Right lung (tissue), 5 donors: ENCODE results near the gene HOXA11. TPM values are rescaled to one million over a fixed set of nuclear protein-coding genes. Genes with fewer than 3 reads are reported as not detected.

Experiments used
- DNase-seq, 2 donors: peaks; one replicate each; pipeline ENCODE4 v3.0.0-alpha.2; 2013
- polyA plus RNA-seq, 5 donors: library from polyadenylated mRNA; unstranded; fragments of 120-200 nt; gene quantifications; one replicate each; pipeline versions ENCODE4 v1.2.1 to v1.2.3, GENCODE V29; 2013; ENCODE audit warnings: inconsistent platforms in 1 of 5, low replicate concordance in 1 of 5; ENCODE audit not compliant: insufficient read length in 5 of 5, insufficient read depth in 1 of 5

The HOXA11 gene
- polyA plus RNA-seq, 5 donors: 0.19 to 0.35 TPM; not detected in 3

- DNase-seq: no peak
Measured at GRCh38 chr7:27181795-27182275, 3.2 kb downstream of the HOXA11 start.

GRCh38 chr7:27180431-27181420 lies 4.3 kb downstream of the HOXA11 start:
- DNase-seq: no peak

- DNase-seq: peak; percentile 69 to 71
Measured at GRCh38 chr7:27179503-27180430, 5.3 kb downstream of the HOXA11 start.

DNA sequence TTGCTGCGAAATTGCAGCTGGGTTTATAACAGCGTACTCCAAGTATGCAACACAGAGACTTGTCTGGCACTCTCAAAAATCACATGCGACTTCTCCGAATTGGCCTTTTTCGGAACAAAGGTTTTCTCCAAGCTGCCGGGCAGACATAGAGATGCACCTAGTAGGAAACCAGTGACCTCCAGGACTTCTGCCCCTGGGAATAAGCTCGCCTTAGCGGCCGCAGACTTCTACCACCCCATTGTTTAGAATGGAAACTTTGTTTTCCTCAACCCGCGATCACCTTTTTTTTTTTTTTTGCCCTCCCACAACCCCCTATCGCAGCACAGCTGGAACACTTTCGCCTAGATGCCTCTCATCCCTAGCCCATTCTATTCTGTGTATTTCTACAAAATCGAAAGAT lies 6.0 kb downstream of the HOXA11 start:
- no peak for DNase-seq

- DNase-seq: no peak
Measured at GRCh38 chr7:27178366-27178765, 6.7 kb downstream of the HOXA11 start.

- no peak for DNase-seq
Measured at GRCh38 chr7:27177795-27178320, 7.2 kb downstream of the HOXA11 start.

DNA sequence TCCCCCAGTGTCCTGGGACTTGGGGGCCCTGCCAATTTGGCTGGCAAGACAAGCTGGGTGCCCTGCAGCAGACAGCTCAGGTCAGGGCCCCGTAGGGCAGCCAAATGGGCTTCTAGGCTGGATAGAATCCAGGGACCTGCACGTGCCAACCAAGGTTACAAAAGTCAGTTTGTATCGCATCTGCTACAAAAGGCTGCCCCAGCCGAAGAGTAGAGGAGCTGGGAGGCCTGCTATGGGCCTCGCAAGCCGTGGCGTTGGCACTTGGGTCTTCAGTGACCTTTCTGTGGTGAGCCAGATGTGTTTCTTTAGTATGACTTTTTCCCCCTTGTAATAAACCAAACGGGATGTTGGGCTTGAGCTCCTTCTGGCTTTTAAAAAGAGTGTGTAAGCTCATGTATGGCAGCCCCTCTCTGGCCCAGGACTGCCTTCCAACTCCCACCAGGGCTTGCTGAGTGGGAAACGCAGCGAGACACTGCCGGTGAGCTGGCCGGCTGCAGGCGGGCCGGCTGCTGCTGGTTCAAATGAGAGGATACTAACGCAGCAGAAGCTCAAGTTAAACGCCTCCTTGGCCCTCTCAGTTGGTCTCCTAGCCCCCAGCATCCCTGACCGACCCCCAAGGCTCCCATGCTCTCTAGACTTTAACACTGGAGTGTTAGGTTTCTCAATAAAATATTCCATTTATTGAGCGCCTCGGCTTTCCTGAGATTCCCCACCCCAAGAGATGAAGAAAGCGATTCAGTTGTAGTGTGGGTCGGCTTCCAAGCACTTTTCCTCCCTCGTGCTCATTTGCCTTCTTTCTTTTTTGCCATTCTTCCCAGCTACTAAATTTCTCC lies 7.9 kb downstream of the HOXA11 start:
- DNase-seq: no peak

- DNase-seq: no peak
Measured at GRCh38 chr7:27176524-27176845, 8.5 kb downstream of the HOXA11 start.

DNA sequence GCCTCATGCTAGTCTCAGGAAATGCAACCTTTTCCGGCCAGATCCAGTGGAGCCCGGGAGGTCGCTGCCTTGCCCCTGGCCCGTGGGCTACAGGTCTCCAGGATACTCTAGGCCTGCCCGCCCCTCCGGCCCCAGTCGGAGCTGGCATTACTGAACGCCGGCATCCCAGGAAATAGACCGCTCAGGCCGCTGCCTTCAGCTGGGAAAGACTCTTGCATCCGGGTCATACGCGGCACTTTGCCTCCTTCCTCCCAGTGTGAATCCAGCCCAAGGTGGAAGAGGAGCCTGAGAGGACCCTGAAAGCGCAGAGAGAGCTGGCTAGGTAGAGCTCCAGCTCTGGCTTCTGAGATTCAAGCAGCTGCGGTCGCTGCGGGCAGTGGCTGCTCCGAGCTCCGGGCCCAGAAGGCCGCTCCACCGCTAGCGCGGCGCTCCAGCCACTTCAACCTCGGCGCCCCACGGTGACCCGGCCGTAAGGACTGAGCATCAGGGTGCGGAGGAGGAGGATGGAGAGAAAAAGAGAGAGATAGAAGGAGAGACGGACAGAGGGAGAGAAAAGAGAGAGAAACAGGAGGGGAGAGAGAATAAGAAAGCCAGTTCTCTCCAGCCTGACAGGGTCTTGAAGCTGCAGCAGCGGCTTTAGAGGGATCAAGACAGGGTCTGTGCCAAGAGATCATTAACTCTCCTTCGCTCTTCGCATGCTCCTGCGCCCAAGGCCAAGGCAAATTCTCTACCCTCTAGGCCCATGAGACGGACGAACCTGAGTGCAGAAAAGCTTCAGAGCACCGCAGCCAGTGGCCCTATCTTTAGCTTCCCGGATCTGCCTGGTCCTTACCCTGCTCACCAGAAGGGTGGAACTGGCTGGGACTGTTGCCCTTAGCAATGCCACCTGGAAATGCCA lies 9.2 kb downstream of the HOXA11 start:
- DNase-seq: no peak

GRCh38 chr7:27174874-27175625 lies 10.0 kb downstream of the HOXA11 start:
- DNase-seq: no peak

DNA sequence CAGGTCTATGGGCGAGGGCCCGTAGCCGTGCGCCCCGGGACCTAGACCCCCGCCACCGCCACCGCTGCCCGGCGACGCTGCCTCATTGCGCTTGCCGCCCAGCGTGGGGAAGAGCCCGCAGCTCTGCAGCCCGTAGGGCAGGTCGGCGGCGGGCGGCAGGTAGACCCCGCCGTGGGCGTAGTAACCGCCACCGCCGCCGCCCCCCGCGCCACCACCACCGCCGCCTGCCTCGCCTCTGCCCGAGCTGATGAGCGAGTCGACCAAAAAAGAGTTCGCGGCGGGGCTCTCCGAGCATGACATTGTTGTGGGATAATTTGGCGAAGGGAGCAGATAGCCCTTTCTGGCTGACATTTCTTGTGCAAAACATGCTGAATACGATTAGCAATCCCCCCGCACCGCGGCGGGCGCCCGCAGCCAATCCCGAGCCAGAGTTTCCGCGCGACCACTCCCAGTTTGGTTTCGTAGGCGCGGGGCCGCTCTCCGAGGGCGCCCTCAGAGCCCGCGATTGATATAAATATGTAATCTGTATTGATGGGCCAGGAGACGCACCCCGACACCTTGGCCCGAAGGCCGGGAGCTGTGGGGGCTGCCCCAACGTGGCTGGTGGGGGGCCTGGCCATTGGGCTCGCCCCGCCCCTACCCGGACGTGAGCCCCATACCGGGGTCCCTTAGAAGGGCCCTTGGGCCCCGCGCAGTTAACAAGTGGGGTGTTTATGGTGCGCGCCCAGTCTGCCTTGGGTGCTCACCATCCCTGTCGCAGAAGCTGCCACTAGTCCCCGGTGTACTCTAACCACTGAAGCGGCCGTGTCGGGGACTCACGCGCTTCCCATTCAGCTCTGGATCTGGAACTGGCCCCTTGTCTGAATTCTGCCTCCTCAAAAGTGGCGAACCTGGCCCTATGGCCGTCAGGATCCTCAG lies 10.8 kb downstream of the HOXA11 start, which contains the start of gene HOXA10:
Gene HOXA10, minus strand, starts transcription at position 365 of the 918 bp plus-strand sequence. Its CDS starts 14 bp downstream, at position 351.
- no peak for DNase-seq

- no peak for DNase-seq
Measured at GRCh38 chr7:27173511-27173955, 11.5 kb downstream of the HOXA11 start.

DNA sequence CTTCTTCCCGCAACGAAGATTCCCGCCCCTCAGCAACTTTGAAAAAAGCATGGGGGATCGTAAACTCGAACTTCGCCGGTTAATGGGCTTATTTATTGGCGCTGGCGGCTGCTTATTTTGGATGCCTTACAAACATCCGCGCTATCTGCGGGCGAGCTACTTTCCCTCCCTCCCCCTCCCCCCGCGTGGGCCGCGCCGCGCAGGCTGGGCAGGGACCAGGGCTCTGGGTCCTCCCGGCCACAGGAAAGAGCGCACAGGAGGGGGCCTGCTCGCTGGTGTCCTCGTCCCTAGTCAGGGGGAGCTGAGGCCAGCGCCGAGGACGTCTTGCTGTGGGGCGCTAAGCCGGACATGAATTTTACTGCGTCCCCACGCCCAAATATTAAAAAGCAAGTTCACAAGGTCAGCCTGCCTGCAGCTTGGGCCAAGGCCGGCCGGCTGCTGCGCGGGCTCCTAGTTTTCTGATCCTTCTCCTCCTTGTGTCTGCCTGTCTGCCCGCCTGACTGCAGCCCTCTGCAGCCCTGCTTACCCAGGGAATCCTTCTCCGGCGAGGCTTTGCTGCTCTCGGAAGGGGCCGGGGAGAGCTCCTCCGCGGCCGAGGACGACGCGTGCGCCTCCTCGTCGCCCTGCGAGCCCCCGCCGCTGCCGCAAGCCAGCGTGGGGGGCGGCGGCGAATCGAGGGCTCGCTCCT lies 12.1 kb downstream of the HOXA11 start:
- no peak for DNase-seq

GRCh38 chr7:27172315-27172774 lies 12.7 kb downstream of the HOXA11 start:
- no peak for DNase-seq

GRCh38 chr7:27171637-27172314 lies 13.3 kb downstream of the HOXA11 start:
- DNase-seq: no peak

GRCh38 chr7:27171325-27171636 lies 13.8 kb downstream of the HOXA11 start:
- DNase-seq: no peak
